GM12892 (cell line): Measurements from ENCODE around the gene EPS8.

Experiments used
- DNase-seq: peaks from one replicate; pipeline ENCODE4 v3.0.0; 2011; ENCODE audit not compliant: insufficient read length
- FAIRE-seq: peaks from 2 replicates; lab custom pipeline; 2011; peaks lifted over from hg19 to GRCh38; lab: Jason Lieb, UNC
- POLR2A ChIP-seq: IDR thresholded peaks from 2 replicates; pipeline ENCODE4 v1.6.1; 2011; ENCODE audit warnings: low read depth, low read length, control low read depth
- POLR2AphosphoS5 ChIP-seq: IDR thresholded peaks from 2 replicates; pipeline ENCODE4 v1.6.1; 2011; ENCODE audit warnings: low read depth, low read length, control low read depth
- TAF1 ChIP-seq: IDR thresholded peaks from 2 replicates; pipeline ENCODE4 v1.6.1; 2011; ENCODE audit warnings: low read depth, mild to moderate bottlenecking, control low read depth, low read length, borderline replicate concordance

Gene EPS8

DNA sequence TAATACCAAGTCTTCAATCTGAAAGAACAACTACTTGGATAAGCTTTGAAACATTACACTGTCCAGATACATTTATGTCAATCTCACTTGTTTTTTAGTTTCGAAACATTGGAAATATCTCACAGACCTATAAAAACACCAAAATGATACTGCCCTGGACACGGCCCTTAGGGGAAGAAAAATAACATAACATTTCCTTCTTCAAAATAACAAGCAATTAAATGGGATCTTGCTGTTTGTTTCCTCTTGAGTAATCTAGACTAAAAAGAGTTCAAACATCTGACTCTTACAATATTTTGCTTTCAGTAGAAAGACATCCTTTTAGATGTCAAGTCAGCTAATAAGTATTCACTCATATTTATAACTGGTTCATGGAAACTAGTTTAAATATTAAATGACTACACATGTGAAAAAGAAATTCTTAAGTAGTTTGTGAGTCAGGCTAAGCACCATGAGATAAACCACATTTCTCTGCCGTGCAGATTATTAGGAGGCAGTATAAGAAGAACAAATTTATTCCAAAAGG lies 87.5 kb downstream of the EPS8 start:
- TF ChIP-seq POLR2A (no peak), TAF1 (no peak), POLR2AphosphoS5 (no peak)
- DNase-seq: no peak
- no peak for FAIRE-seq

DNA sequence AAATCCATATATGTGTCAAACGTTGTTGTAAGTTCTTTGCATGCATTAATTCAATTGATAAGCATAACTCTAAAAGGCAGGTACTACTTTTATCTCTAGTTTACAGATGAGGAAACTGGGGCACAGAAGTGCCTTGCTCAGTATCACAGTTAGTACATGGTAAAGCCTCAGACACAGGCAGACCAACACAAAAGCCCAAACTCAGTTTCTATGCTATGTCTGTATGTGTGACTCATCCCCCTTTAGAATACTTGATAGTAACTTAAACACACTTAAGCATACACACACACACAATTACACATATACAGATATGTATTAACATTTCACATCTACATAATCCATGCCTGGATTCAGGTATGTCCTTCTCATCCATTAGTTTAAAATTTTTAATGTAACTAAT lies 88.0 kb downstream of the EPS8 start:
- FAIRE-seq: peak; percentile 53
- DNase-seq: no peak
- no peak for TF ChIP-seq TAF1
- no peak for TF ChIP-seq POLR2A
- TF ChIP-seq POLR2AphosphoS5: no peak

DNA sequence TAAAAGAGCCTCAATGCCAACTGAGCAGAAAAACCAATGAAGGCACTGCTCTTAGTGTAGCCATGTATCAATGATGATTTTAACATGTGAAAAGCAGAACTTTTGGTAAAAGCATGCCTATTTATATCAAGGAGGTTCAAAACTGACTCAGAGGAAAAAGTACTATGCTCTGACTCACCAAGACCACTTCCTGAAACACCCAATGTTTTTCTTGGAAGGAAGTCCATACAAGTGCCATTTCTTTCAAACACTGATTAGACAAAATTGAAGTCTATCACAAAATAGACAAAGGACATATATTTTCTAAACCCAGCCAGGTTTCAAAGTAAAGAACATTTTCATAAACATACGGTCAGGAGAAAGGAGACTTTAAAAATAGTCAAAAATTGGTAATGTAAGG lies 88.6 kb downstream of the EPS8 start:
- no peak for DNase-seq
- peak; percentile 87 for FAIRE-seq
- TF ChIP-seq POLR2AphosphoS5: no peak
- TF ChIP-seq TAF1: no peak
- no peak for TF ChIP-seq POLR2A

DNA sequence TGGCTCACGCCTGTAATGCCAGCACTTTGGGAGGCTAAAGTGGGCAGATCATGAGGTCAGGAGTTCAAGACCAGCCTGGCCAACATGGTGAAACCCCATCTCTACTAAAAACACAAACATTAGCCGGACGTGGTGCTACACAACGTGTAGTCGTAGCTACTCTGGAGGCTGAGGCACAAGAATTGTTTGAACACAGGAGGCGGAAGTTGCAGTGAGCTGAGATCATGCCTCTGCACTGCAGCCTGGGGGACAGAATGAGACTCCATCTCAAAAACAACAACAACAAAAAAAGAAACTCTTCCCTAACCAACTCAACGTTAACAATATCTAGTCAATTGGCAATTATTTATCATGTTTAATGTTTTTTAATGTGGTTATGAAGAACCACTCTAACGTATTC lies 89.3 kb downstream of the EPS8 start:
- FAIRE-seq (peak; percentile 27), DNase-seq (no peak)
- TF ChIP-seq POLR2AphosphoS5 (no peak), POLR2A (no peak), TAF1 (no peak)

DNA sequence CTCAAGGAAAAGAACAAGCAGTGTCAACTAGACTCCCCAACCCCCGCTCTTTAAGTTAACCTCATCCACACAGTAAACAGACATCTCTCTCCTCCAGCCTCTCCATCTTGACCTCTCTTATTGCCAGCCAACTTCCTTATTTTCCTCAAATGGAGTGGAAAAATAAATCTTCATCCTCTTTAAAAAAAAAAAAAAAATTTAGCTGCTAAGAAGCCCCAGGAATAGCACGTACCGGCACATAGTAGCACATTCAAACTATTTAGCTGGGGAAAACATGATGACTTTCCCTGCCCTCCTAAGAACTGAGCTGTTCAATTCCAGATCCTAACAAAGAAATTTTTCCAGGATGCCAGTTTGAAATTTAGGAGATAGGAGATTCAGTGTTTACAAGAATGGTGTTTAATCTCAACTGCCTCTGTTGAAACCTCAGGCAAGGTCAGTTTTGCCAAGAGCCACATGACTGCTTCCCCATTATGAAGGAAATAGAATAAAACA lies 90.8 kb downstream of the EPS8 start:
- no peak for DNase-seq
- TF ChIP-seq TAF1 (no peak), POLR2AphosphoS5 (no peak), POLR2A (no peak)
- FAIRE-seq: no peak

DNA sequence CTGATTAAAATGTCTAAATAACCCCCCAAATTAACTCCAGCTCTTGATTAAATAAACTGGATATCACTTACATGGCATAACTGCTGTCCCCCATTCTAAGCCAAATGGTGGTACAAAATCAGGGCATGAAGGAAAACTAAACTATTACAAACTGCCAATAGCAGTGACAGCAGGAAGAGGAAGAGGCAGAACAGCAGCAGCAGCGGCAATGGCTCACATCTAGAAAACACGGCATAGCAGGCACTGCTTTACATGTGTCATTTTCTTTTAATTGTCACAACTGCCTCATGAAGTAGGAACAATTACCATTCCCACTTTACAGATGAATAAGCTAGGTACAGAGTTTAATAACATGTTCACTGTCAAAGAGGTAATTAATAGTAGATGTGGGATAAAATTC lies 92.0 kb downstream of the EPS8 start:
- TF ChIP-seq POLR2AphosphoS5 (no peak), TAF1 (no peak)
- FAIRE-seq: no peak
- DNase-seq: no peak

DNA sequence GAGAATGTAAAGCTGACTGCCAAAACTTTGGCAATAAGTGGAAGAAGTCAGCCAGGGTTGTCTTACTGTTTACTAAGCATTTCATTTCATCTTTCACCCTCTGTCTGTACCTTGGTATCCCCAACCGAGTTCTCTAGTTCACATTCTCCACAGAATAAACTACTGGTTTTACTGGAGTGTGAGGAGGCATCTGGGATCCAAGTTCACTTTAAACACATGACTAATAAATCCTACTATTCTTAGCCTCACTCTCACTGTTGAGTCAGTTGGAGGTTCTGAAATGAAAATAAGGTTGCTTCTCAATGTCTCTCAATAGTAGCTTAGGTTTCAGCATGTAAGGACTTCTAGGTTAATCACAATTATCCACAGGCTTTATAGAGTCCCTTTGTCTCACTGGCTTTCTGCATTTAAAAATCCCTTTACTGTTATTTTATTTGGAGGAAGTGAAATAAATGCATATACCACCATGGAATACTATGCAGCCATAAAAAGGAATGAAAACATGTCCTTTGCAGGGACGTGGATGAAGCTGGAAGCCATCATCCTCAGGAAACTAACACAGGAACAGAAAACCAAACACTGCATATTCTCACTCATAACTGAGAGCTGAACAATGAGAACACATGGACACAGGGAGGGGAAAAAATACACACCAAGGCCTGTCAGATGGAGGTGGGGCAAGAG lies 95.8 kb downstream of the EPS8 start:
- TF ChIP-seq TAF1: no peak
- FAIRE-seq (no peak), DNase-seq (no peak)

DNA sequence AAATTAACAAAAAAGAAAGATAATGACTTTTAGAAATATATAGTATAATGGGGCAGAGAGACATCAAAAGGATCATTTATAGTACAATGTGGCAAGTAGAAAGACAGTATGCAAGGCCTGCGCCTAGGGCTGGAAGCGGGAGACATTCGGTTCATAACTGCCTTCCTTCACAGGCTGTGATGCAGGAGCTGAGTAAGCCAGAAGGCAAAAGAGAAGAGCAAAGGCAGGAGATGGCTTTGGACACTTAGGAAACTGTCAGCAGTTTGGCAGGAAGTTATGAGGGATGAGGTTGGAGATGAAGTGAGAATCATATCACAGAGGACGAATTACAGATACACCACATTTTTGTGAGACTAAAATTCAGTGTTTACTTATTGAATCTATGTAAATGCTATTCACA lies 97.8 kb downstream of the EPS8 start:
- no peak for DNase-seq
- no peak for TF ChIP-seq TAF1
- no peak for TF ChIP-seq POLR2AphosphoS5
- no peak for TF ChIP-seq POLR2A
- FAIRE-seq: no peak

DNA sequence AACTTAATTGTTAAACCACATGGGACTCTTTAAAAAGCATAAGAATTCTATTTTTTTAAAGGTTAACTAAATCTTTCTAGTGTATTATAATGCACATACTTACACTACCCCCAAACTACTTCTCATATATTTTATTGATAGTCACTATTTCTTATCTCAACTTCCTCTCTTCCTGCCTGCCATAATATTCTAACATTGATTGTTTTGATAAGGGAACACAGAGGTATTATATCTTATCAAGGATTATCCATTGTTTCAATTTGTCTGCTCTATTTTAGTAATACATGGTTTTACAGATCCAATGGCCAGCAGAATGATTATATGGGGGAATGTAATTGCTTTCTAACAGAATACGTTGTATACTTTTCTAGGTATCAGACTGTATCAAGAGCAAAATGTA lies 98.9 kb downstream of the EPS8 start:
- FAIRE-seq (no peak), DNase-seq (no peak)
- TF ChIP-seq TAF1 (no peak), POLR2AphosphoS5 (no peak), POLR2A (no peak)

DNA sequence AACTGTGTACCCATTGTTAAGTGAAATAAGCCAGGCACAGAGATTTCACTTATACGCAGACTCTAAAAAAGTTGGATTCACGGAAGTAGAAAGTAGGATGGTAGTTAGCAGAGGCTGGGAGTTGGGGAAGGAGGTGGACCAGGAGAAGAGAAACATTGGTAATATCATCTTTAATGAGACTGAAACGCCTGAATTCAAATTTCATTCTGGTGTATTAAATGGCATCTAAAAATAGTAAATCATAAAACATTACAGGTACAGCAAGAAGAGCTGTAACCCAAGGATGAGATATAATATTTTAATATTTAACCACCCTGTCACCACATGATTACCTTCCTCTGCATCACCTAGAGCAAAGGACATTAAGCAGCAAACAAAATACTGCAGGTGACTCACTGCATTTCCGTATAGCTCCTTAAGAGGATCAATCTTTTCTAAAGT lies 99.4 kb downstream of the EPS8 start:
- no peak for FAIRE-seq
- TF ChIP-seq POLR2A (no peak), POLR2AphosphoS5 (no peak), TAF1 (no peak)
- DNase-seq: no peak

DNA sequence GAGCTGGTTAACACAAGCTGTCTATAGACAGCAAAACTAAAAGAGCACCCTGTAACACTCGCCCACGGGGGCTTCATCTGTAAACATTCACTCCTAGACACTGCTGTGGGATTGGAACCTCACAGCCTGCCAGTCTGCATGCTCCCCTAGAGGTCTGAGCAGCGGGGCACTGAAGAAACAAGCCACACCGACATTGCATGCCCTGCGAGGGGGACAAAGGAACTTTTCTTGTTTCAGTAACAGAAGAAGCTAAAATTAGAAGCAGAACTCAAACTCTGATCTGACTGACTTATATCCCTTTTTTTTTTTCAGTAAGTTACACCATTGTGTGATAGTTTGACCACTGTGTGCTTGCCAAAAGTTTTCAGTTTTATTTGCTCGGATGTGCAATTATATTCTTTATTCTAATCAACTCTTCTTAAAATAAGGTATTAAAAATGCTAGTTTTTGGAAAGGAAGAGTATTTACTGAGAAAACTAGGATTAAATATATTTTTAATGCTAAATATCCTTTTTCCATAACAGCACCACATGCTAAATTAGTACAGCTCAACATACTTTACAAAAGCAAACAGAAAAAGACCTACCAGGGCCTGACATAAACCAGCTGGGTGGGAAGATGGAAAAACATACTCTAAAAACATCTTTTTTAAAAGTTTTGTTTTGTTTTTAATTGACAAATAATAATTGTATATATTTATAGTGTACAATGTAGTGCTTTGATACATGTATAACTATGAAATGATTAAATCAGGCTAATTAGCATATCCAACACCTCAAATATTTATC lies 100.2 kb downstream of the EPS8 start:
- DNase-seq (no peak), FAIRE-seq (no peak)
- no peak for TF ChIP-seq TAF1
- TF ChIP-seq POLR2A: no peak
- TF ChIP-seq POLR2AphosphoS5: no peak
